CD1c-positive myeloid dendritic cell (primary cell): ENCODE data around the gene GBP1.
A peak's percentile ranks its signal among the peaks of the same experiment; 100 is the strongest.
"Not testable (repeated sequence)": the region's sequence is repeated elsewhere in the genome, so short reads cannot be mapped to it uniquely, and the experiment has no call there.

Experiments used
- DNase-seq: peaks from one replicate; pipeline ENCODE4 v3.0.0-alpha.2; 2016; ENCODE audit errors: extremely low spot score

The GBP1 gene

GRCh38 chr1:89051300-89051954 lies 13.6 kb downstream of the GBP1 start:
- no peak for DNase-seq

GRCh38 chr1:89050649-89051033 lies 14.4 kb downstream of the GBP1 start:
- no peak for DNase-seq

- peak; percentile 25 for DNase-seq
These were observed 14.9 kb downstream of the GBP1 start for GRCh38 chr1:89049901-89050648.

GRCh38 chr1:89049187-89049586 lies 15.8 kb downstream of the GBP1 start:
- not testable (repeated sequence) for DNase-seq

GRCh38 chr1:89047734-89048133 lies 17.3 kb downstream of the GBP1 start:
- DNase-seq = no peak

GRCh38 chr1:89046318-89047183 lies 18.5 kb downstream of the GBP1 start:
- not testable (repeated sequence) for DNase-seq

GRCh38 chr1:89044970-89045721 lies 19.9 kb downstream of the GBP1 start:
- DNase-seq = no peak

- DNase-seq = no peak
These were observed 21.1 kb downstream of the GBP1 start for GRCh38 chr1:89043940-89044339.

GRCh38 chr1:89042491-89042890 lies 22.5 kb downstream of the GBP1 start:
- DNase-seq = no peak

GRCh38 chr1:89041721-89042120 lies 23.3 kb downstream of the GBP1 start:
- DNase-seq = no peak

GRCh38 chr1:89041119-89041641 lies 23.8 kb downstream of the GBP1 start:
- DNase-seq = no peak

GRCh38 chr1:89040315-89040626 lies 24.7 kb downstream of the GBP1 start:
- DNase-seq = no peak

GRCh38 chr1:89037186-89037585 lies 27.8 kb downstream of the GBP1 start:
- DNase-seq = peak; percentile 37

GRCh38 chr1:89035080-89035479 lies 29.9 kb downstream of the GBP1 start:
- DNase-seq = no peak

- DNase-seq = not testable (repeated sequence)
These were observed 31.0 kb downstream of the GBP1 start for GRCh38 chr1:89034004-89034403.

GRCh38 chr1:89029051-89029450 lies 36.0 kb downstream of the GBP1 start:
- DNase-seq = not testable (repeated sequence)

GRCh38 chr1:89025928-89026327 lies 39.1 kb downstream of the GBP1 start:
- no peak for DNase-seq

GRCh38 chr1:89023026-89023425 lies 42.0 kb downstream of the GBP1 start:
- no peak for DNase-seq

- DNase-seq = peak; percentile 67
These were observed 42.6 kb downstream of the GBP1 start, which contains the start of gene GBP3 for GRCh38 chr1:89022167-89022959. Gene GBP3 (minus strand): TSS chr1:89022866. CDS start chr1:89020721, 2,145 bp downstream.

- not testable (repeated sequence) for DNase-seq
These were observed 46.7 kb downstream of the GBP1 start for GRCh38 chr1:89018318-89018717.

GRCh38 chr1:89008511-89008910 lies 56.5 kb downstream of the GBP1 start:
- DNase-seq = no peak
